GM19035 (cell line): ENCODE results near the gene ACYP1.

ENCODE experiments used
- ATAC-seq: cut with Tn5 transposase; IDR thresholded peaks from one replicate; pipeline ENCODE4 v1.9.1; 2021; ENCODE audit not compliant: unreplicated experiment

ACYP1 gene

DNA sequence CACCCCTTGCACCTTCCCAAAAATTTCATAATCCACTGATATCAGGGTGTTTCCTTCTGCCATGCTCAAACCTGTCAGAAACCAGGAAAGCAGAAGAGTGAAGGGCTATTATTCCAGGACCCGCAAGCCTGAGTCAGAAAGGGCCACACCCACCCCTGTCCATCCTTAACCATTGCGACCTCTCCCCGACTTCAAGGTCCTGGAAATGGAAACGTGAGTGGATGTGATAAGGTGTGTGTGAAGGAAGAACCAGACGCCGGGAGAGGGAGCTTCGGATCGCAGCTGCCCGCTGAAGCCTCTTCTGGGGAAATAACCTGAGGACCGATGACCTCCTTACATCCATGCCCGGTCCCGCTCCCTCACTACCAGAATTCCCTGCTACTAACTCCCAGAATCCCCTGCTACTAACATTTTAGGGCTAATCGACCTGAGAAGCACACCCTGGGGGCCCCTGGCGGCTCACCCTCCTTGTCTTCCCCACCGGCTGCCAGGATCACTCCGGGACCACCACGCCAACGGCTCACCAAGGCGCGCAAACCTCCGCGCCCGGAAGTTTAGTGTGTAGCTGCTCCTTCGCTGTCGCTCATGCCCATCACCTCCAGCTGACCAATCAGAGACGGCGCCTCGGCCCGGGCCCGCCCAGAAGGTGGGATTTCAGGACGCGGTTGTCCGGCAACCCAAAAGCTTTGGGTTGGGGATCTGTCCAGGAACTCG, at the start of gene ACYP1:
TSS of gene ACYP1 (minus strand) at position 534 of the 714 bp plus-strand sequence. CDS start at position 63, 471 bp downstream.
- ATAC-seq: peak; percentile 95

DNA sequence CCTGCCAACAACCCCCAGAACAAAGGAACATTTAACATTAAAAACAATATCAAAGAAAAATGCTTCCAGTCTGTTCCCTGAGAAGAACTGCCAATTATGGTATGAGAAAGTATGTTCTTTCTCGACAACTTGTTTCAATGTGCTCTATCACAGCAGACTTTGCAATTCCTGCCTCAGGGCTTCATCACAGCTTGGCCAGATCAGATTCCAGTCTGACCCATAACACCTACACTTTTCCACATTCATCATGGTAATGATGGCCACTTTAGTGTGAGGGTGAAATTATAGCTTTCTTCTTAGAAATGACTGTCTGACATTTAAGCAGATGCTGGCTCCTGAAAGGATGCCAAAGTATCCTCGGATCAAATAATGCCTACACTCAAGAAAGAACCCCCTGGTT, 46.1 kb upstream of the ACYP1 start:
- no peak for ATAC-seq

DNA sequence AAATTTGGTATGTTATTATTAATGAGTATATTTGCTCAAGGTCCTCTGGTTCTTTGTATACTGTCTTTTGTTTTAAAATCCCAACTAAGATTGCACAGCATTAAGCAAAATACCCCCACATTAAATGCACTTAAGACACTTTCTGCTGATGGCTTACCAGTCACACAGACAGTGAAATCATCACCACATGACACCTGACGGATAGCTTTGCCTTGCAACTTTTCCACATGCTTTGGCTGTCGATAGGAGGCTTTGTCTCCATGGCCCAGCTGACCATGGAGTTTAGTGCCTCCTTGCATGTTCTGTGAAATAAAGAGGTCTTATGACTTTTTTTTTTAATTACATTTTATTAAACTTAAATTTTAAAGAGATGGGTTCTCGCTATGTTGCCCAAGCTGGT, 43.4 kb upstream of the ACYP1 start:
- ATAC-seq: no peak

DNA sequence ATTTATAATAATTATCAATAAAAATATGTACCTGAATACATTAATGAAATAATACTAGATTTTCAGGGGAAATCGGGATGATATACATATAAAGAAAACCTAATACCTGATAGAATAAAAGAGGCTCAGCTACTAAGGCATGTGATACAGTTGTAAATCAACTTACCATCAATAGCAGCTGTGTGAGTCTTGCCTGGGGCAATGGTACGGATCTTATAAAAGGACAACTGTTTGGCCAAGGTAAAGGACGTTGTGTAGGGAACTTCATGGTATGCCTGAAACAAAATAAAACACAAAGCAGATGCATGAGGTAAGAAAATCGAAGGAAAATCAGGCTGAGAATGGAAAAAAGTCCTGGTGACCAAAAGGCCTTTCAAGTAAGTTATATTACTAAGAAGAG, 37.7 kb upstream of the ACYP1 start:
- no peak for ATAC-seq

DNA sequence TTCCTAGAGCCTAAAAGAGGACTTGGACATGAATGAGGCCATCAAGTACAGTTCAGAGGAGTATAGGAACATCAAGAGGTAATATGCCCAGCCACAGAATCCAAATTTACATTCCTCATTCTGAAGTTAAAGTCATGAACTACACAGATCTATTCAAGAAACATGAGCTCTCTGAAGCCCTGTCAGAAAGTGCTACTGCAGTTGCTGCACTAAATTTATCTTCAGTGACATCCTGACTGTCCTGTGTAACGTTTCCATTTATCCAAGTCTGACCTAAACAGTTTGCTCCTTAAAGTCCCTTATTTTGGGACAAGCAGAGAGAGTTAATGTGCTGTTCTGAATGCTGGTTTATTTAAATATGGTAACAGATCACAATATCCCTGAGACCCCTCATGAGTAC, 34.9 kb upstream of the ACYP1 start:
- ATAC-seq: no peak

DNA sequence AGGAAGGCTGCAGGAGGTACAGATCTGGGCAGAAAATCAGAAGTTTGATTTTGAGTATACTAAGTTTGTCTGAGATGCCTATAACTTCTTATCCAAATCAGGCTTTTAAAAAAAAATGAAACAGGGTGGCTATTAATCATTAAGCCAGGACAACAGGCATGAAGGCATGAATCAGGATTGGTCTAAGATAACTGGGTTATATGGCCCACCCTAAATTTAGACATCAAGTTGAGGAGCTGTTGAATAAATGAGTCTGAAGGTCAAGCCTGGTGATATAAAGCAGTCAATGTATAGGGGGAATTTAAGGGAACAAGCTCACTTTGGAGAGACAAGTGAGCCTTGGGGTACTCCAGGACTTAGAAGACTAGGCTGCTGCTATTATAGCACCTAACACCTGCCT, 34.4 kb upstream of the ACYP1 start:
- ATAC-seq: no peak

DNA sequence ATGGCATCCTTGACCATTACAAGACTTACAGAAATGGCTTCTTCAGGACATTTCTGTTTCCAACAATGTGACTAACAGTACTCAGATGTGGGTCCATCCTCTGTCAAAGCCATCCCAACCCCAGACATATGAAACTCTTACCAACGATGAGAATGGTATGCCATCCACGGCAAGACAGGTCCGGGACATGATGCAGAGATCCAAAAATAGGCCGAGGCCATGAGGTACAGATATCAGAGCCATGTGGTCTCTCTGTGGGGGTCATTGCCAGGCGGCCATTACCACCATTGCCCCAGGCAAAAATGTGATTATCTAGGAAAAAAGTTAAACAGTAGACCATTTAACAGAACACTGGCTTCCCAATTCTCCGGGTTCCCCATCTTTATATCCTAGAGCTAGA, 33.1 kb upstream of the ACYP1 start:
- ATAC-seq: no peak

DNA sequence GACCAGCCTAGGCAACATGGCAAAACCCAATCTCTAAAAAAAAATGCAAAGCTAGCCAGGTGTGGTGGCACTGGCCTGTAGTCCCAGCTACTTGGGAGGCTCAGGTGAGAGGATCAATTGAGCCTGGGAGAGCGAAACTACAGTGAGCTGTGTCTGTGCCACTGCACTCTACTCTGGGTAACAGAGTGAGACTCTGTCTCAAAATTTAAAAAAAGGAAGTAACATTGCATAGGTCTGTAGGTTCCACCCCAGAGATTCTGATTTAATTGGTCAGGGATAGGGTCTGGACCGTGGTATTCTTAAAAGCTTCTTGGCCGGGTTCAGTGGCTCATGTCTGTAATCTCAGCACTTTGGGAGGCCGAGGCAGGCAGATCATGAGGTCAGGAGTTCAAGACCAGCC, 31.9 kb upstream of the ACYP1 start:
- ATAC-seq: no peak

DNA sequence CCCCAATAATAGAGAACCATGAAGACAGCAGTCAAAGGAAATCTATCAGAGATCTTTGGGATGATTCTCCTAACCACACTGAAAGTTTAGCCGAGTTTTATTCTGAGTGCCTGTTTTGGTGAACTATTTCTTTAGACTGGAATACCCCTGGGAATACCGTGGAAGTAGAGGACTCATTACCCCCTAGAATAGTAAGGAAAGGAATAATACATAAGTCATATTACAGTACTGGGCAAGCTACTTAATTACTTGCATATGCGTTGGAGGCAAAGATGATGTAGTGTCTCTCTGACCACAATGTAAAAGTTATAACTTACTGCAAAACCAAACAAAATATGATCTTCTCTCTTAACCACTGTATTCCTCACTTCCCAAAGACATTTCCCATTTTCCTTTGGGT, 31.1 kb upstream of the ACYP1 start:
- ATAC-seq: no peak

DNA sequence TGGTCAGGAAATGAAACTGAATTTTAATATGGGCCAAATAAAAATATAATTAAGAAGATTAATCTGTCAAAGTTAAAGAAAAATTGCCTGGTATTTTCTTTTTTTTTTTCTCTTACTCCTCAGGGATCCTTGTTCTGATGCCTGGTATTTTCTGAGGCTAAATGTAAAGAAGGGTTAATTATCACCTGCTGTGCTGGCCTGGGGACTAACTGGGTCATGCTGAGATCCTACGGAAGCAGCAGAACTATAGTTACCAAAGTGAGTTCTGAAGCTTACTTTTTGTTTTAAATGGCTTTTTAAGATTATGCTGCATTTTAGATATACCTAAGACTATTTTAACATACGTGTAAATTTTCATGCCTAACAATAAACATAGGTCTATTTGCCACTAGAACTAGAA, 28.9 kb upstream of the ACYP1 start:
- no peak for ATAC-seq

DNA sequence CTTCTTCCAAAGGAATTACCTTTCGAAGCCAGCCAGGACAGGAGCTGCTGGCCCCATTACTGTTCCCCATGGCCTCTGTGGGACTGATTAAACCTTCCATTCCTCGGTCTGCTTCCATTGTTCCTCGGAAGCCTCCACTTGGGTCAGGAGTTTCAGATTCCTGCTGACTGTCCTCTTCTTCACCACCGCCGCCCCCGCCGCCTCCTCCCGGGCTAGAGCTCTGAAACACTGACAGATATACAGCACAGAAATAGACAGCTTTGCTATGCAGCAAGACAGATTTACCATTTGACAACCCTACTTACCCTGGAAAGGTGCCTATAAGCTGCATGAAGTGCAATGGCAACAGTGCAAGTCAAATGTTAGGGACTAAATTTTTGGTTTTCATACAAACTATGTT, 27.4 kb upstream of the ACYP1 start:
- ATAC-seq: no peak

DNA sequence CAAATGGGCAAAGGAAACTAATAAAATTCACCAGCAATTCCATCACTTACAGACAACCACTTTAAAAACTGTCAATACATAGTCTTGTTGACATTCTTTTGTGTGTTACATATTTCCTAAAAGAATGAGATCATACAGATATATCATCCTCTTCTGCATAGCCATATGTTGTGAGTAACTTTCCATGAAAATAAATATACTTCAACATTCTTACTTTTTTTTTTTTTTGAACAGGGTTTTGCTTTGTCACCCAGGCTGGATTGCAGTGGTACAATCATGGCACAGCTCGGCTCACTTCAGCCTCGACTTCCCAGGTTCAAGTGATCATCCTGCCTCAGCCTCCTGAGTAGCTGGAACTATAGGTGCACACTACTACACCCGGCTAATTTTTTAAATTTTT, 26.5 kb upstream of the ACYP1 start:
- ATAC-seq: no peak

DNA sequence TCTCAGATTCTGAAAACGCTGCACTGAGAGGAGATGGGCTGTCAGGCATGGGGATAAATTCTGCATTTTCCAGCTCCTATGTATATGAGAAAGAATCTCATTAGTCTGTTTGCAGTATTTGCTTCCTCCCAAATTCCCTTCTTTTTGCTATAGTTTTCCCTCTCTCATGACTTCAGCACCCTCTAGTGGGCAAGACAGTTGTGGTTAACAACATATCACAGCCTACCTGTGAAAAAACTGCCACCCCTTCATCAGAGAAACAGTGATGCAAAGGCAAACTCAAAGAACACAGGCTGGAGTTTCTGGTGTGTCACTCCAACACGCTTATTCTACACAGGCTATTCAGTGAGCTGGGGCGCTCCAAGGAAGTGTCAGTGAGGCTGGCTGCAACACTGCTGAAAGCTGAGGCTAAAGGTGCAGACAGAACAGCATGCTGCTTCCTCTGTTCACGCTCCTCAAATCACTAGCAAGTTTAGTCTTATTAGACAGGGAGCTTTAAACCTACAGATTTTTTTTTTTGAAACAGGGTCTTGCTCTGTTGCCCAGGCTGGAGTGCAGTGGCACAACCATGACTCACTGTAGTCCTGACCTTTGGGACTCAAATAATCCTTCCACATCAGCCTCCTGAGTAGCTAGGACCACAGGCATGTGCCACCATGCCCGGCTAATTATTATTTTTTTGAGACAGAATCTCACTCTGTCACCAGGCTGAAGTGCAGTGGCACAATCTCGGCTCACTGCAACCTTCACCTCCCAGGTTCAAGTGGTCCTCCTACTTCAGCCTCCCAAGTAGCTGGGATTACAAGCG, 24.9 kb upstream of the ACYP1 start:
- ATAC-seq: no peak

DNA sequence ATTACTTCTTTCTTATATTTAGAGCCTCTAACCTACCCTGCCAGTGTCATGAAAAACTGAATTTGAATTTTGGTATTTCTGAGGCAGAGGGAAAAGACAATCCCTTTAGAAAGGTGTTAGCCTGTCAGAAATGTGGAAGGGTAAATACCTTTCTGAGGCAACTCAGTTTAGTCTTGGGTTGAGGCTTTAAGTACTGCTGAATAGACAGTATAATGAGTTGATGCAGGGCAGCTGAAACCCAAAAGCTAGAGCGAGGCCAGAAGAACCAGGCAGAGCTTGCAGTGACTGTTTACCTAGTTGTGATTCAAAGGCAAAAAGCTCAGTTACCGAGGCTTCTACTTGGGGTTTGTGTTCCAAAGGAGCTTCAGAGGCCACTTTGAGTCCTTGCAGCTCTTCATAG, 24.3 kb upstream of the ACYP1 start:
- ATAC-seq: no peak

DNA sequence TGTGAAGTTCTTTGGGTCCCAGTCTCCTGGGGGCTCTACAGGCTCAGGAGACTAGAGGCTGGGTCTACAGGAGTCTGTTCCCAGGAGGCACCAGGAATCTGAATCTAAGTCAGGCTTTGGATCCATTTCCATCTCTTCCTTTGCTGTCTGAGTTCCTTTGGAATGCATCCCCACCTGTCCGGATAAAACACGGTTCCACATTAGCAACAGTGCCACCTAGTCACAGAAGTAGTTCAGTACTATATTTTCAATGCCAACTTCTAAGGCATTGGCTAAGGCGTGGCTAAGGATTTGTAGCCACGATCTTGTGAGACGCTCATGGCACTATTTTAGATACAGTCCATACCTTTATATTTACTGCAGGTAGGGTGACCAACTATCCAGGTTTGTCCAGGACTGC, 20.7 kb upstream of the ACYP1 start:
- no peak for ATAC-seq

DNA sequence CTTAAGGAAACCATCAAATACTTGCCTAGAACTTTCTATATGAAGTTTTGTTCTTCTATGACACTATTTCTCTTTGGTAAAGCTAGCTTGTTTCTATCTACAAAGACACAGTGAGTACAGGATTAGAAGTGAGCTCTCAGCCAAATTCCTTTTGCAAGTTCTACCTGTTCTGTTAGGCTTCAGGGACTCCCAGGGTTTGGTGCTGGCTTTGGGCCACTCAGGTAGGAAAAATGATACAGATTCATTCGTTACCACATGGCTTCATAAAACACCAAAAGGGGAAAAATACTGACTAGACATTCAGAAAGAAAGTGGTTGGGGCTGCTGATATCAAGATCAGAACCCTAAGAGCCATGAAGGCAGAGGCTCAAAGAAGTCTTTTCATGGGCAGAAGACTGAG, 19.4 kb upstream of the ACYP1 start:
- ATAC-seq: no peak

DNA sequence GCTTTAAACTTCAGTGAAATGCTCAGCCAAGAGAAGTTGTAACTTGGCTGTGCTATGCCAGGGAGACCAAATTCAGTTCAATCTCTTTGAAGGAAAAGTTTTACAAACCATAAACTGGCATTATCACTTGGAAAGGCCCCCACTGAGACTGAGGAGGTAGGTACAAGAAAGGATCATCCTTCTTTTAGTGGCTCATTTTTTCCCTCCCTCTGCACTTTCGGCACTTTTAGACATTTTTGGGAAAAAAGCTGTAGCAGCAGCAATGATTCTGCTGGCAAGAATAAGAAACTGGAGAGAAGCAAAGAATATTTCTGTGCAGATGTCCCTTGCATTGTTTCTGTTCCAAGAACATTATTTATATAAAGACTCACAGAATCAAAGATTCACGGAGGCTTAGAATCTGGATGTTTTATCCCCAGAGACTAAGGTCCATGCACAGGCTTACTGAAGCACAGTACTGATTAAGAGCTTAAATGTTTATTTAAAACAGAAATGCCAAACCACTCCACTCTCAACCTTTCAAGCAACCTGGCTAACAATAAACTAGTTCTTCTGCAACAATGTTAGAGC, 17.9 kb upstream of the ACYP1 start:
- ATAC-seq: no peak

DNA sequence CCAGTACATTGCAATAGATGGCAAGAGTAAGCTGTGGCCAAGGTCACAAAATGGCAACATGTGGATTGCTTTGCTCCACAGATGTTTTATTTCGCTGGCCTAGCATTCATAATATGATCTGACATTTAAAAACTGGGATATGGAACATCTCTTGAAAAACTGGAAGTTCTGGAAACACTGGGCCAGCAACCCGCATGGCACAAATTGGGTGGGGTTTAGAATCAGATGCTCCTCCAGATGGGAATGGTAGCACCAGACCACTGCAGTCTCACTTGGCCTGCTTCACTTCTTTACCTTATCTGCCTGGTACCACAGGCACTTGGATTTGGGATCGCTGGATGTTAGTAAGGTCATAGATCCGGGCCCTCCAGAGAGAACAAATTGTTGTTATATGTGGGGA, 15.7 kb upstream of the ACYP1 start:
- ATAC-seq: no peak

DNA sequence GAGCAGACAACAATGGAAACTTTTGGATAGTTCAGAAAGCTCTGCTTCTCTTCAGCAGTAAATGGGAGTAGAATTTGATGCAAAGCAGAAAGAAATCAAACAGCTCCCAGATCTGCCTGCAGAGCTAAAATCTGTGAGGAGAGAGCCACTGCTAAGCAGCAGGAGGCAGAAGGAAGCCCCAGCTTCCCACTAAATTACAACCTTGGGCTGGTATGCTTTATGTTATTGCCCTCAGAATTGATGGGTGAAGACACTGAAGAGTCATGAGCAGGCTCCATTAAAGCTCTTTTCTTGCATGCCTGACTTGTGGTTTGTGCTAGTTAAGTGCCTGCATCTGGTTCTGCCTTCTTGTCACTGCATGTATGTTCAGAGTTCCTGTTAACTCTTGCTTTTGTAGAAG, 14.0 kb upstream of the ACYP1 start:
- no peak for ATAC-seq

DNA sequence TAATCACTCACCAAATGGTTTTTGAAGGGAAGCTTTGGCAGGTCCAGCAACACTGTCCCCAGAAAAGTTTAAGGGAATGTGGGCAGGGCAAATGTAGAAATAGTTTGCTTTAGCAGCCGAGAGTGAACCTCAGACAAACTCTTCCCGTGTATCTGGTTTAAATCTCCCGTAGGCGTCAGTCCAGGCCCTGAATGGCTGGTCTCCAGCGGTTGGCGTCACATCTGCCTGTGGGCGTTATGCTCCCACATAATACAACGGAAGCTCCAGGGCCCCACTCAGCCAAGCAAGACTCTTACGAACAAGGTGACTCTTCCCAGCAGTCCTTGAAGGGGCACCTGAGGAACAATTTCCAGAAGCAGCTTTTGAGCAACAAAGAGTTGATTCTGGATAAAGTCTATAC, 6.6 kb upstream of the ACYP1 start:
- no peak for ATAC-seq

DNA sequence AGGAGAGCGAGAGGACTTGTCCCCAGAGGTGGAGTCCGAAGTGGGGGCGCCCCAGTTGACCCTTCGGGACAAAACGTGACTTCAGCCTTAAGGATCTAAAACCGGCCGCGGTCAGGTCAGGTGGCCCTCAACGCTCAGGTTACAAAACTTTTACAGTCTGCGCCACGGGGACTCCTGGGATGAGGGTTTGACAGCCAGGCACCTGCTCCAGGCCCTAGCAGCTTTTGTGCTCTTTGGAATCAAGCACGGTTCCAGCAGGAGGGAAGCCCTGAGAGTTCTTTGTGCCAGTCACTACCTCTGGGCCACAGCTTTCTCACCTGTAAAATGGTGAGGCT, 6.0 kb upstream of the ACYP1 start:
- ATAC-seq: no peak

DNA sequence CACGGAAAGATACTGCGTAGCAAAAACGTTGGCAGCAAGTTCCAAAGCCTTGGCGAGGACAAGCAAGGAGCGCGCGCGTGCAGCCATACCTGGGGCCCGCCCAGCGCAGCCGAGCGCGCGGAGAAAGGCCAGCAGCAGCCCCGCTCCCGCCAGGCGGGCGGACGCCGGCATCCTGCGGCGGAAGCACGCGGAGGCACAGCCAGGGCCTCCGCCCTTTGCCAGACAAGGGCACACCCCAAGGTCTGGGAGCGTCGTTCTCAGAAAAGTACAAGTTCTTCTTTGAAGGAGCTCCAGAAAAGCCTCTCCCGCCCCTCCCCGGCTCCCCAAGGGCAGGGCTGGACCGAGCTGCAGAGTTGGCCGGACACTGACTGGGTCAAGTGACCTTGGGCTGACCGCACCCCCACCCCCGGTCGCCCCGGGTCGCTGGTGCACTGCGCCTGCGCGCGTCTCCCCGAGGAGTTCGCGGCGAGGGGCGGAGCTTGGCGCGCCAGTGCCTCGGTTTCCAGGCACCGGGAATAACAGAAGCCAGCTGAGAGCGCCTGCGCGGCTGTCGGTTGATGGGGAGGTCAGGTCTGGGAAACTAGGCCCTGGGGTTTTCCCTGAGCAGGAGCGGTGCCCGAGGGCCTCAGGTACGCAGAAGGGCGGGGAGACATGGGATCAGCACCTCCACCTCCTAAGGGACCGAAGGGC, 5.4 kb upstream of the ACYP1 start, which contains the start of gene ZC2HC1C:
TSS of gene ZC2HC1C (plus strand) at position 521 of the 690 bp plus-strand sequence. CDS start 933 bp downstream, outside the sequence.
- peak; percentile 78 for ATAC-seq
